GM19025 (cell line): ENCODE data around the gene AGAP4.
"Not testable (repeated sequence)": the region's sequence is repeated elsewhere in the genome, so short reads cannot be mapped to it uniquely, and the experiment has no call there.

ENCODE experiments used
- ATAC-seq: cut with Tn5 transposase; IDR thresholded peaks from one replicate; pipeline ENCODE4 v1.9.1; 2021; ENCODE audit warnings: mild to moderate bottlenecking, low read depth, moderate library complexity; ENCODE audit not compliant: unreplicated experiment

AGAP4 gene

GRCh38 chr10:45847400-45847799 lies at the start of gene AGAP4:
Gene AGAP4 (minus strand): TSS chr10:45847500. CDS start chr10:45847347, 153 bp downstream.
- not testable (repeated sequence) for ATAC-seq

- not testable (repeated sequence) for ATAC-seq
Observed at GRCh38 chr10:45890721-45891120, 43.4 kb upstream of the AGAP4 start.

GRCh38 chr10:45889539-45890230 lies 42.4 kb upstream of the AGAP4 start:
- ATAC-seq, result not testable (repeated sequence)

DNA sequence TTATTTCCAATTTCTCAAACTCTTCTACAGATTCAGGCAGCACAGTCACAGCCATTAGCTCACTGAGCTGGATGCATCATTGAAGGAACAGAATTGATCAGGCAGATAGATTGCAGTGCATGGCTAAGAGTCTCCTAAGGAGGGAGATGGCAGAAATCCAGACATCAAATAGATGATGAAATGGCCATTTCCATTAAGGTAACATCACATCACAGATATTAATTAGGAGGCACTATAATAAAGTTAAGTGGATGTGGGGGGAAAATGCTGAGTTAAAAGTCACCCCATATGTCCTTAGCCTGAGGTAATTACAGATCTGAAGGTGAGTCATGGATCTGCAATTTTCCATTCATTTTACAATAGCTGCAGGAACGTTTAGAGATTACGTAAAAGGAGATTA lies 35.6 kb upstream of the AGAP4 start:
- not testable (repeated sequence) for ATAC-seq

DNA sequence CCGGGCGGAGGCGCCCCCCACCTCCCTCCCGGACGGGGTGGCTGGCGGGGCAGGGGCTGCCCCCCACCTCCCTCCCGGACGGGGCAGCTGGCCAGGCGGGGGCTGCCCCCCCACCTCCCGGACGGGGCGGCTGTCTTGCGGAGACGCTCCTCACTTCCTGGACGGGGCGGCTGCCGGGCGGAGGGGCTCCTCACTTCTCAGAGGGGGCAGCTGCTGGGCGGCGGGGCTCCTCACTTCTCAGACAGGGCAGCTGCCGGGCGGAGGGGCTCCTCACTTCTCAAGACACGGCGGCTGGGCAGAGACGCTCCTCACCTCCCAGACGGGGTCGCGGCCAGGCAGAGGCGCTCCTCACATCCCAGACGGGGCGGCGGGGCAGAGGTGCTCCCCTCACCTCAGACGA lies 18.1 kb upstream of the AGAP4 start:
- not testable (repeated sequence) for ATAC-seq

- ATAC-seq, result not testable (repeated sequence)
Observed at GRCh38 chr10:45864264-45864663, 17.0 kb upstream of the AGAP4 start.

- ATAC-seq, result not testable (repeated sequence)
Observed at GRCh38 chr10:45863632-45864031, 16.3 kb upstream of the AGAP4 start.

- ATAC-seq, result not testable (repeated sequence)
Observed at GRCh38 chr10:45857931-45858330, 10.6 kb upstream of the AGAP4 start.

GRCh38 chr10:45848467-45848866 lies 1.2 kb upstream of the AGAP4 start:
- ATAC-seq, result not testable (repeated sequence)

- ATAC-seq, result not testable (repeated sequence)
Observed at GRCh38 chr10:45822918-45823317, 24.4 kb downstream of the AGAP4 start.

DNA sequence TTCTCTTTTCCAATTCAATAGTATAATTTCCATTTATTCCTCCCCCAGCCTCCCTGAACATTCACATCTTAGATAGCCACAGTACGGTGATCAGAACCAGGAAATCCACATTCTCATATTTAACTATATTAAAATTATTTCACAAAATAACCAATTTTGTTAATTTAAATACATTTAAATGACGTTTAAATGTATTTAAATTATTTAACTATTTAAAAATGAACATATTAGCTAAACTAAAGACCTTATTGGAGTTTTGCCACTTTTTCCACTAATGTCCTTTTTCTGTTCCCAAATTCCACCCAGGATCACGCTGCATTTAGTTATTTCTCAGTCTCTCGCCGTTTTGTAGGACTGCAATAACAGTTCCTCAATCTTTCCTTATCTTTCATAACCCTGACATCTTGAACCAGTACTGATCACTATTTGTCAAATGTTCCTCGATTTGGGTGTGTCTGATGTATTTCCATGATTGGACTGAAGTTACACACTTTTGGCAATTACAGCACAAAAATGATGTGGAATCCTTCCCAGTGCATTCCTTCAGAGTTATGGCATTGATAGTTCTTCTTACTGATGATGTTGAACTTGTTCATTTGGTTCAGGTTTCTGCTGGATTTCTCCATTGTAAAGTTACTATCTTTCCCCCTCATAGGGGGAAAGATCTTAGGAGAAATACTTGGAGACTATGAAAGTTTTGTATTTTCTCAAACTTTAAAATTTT lies 27.0 kb downstream of the AGAP4 start:
- ATAC-seq, result not testable (repeated sequence)

- no peak for ATAC-seq
Observed at GRCh38 chr10:45819552-45819951, 27.7 kb downstream of the AGAP4 start.

DNA sequence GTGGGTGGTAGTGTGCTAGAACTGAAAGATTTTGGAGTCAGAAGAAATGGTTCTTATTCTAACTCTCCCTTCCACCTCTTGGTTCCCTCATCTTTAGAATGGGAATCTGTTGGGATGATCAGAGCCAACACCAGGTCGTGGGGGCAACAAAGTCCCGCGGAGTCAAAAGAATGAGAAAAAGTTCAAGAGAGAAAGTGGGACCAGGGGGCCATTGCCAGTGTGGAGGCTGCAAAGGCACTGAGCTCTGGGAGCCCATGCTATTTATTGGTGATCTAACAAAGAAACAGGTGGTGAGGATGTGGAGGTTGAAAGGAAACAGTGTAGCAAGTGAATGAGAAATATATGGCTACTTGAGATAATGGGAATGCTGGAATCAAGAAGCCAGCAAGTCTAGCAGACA lies 29.4 kb downstream of the AGAP4 start:
- no peak for ATAC-seq

DNA sequence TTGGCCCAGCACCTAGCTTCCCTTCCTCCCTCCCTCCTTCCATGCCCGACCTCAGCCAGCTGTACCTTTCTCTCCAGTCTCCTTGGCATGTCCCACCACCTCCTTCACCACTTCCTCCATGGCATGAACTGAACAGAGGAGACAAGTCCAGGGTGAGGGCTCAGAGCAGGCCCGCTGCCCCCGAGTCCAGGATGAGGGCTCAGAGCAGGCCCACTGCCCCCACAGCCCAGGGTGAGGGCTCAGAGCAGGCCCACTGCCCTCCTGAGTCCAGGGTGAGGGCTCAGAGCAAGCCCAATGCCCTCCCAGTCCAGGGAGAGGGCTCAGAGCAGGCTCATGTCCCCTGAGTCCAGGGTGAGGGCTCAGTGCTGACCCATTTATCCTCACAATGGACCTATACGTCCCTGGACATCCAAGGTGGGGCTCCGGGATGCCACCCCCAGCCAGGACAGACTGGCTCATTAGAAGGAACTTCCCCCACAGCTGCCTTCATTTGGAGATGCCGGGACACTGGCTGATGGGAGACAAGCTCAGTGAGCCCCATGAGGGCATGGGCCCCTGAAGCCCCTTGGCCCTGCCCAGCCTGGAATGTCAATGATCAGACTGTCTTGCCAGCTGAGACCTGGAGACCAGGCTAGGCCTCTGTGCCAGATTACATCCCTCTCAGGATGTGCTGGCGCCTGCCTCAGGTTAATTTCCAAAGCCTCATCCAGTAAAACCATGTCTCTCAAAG lies 30.0 kb downstream of the AGAP4 start:
- no peak for ATAC-seq

DNA sequence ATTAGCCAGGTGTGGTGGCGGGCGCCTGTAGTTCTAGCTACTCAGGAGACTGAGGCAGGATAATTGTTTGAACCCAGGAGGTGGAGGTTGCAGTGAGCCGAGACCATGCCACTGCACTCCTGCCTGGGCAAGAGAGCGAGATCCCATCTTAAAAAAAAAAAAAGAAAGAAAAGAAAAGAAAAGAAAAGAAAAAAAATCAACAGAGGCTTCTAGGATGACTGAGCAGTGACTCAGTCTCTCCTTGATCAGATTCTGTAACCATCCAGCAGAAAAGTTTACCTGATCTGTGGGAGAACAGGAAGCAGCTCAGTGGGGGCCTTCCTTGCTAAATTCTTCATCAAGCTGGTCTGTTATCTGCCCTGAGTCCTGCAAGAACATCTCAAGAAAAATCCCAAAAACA lies 33.2 kb downstream of the AGAP4 start:
- not testable (repeated sequence) for ATAC-seq

- not testable (repeated sequence) for ATAC-seq
Observed at GRCh38 chr10:45812959-45813358, 34.3 kb downstream of the AGAP4 start.

- ATAC-seq, result no peak
Observed at GRCh38 chr10:45811075-45811474, 36.2 kb downstream of the AGAP4 start.

DNA sequence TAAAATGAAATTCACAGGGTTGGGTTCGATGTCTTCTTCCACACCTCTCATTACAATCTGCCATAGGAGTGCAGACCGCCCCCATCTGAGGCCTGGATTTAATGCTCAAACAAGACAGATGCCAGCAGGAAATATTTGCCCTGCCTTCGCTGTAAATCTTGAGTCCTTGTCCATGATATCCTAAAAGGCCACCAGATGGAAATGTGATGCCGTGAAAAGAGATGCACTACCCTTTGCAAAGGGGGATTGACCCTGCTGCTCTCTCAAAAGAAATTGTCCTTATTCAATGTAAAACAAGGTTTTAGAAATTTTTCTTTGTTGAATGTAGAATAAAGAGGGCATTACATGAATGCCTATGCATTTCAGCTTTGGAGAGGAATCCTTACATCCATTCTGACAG lies 37.5 kb downstream of the AGAP4 start:
- no peak for ATAC-seq

DNA sequence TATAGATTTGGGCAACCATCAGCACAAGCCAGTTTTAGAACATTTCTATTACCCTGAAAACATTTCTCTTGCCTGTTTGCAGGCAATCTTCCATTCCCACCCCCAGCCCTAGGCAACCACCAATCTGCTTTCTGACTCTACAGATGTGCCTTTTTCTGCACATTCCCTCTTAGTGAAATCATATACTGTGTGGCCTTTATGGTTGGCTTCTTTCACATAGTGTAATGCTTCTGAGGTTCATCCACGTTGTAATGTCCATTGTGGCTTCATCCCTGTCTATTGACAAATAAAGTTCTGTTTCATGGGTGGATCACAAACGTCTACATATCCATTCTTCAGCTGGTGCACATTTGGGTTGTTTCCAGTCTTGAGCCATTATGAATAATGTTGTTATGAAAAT lies 42.3 kb downstream of the AGAP4 start:
- ATAC-seq, result not testable (repeated sequence)

DNA sequence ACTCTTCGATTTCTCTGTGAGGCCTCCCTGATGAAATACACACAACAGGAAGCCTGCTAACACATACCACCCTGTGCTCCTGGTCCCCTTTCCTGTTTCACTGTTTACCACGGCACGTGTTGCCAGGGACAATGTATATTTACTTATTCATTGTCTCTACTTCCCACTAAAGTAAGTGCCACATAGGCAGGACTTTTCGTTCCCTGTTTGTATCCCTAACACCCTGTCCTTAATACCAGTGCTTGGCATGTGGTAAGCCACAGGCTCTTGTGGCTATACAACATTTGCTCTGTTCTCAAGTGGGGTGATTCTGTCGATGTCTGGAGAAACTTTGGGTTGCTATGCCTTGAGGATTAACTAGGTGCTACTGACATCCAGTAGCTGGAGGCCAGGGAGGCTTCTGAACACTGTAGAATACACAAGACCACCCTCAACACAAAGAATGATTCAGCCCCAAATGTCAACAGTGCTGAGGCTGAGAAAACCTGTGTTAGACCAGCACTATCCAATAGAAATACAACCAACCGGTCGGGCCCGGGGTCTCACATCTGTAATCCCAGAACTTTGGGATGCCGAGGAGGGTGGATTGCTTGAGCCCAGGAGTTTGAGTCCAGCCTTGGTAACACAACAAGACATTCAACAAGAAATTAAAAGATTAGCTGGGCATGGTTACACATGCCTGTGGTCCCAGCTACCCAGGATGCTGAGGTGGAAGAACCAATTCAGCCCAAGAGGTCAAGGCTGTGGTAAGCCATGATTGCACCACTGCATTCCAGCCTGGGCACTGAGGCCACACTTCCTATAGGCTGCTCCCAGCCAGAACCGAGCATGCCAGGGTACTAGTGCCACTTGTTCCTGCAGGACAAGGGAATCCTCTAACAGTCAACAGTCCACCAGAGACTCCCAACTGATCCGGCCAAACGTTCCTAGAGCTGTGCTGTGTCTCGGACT lies 44.0 kb downstream of the AGAP4 start:
- ATAC-seq, result not testable (repeated sequence)
